ENCODE measurements around the gene SUGP1.
"Not testable (repeated sequence)": the region's sequence is repeated elsewhere in the genome, so short reads cannot be mapped to it uniquely, and the experiment has no call there.

Gene SUGP1, protein sequence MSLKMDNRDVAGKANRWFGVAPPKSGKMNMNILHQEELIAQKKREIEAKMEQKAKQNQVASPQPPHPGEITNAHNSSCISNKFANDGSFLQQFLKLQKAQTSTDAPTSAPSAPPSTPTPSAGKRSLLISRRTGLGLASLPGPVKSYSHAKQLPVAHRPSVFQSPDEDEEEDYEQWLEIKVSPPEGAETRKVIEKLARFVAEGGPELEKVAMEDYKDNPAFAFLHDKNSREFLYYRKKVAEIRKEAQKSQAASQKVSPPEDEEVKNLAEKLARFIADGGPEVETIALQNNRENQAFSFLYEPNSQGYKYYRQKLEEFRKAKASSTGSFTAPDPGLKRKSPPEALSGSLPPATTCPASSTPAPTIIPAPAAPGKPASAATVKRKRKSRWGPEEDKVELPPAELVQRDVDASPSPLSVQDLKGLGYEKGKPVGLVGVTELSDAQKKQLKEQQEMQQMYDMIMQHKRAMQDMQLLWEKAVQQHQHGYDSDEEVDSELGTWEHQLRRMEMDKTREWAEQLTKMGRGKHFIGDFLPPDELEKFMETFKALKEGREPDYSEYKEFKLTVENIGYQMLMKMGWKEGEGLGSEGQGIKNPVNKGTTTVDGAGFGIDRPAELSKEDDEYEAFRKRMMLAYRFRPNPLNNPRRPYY

DNA sequence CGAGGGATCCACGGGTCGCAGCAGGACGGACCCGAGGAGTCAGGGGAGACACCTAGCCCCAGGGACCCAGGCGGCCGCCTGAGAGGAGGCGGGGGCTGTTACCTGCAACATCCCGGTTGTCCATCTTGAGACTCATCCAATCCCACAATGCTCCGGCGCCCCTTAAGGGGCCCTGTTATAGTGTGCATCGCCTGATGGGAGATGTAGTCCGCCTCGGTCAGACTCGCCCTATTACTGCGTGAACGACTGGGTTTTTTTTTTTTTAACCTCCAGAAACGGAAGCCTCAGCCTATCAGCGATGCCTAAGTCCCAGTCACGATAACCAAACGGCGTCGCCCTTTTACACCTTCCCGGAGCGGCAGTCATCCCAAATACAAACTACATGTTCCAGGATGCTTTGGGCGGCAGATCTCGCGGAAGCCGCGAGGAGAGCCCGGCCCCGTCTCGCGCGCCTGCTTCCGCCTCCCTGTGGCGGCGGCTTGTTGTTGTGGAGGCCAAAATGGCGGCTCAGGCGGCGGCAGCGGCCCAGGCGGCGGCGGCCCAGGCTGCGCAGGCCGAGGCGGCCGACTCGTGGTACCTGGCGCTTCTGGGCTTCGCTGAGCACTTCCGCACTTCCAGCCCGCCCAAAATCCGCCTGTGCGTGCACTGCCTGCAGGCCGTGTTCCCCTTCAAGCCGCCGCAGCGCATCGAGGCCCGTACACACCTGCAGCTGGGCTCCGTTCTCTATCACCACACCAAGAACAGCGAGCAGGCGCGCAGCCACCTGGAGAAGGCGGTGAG, at the start of gene SUGP1, which contains the start of gene MAU2:
SUGP1 (minus strand) TSS at position 149 of the 780 bp plus-strand sequence; CDS start at position 136, 13 bp downstream.
MAU2 (plus strand) TSS at position 469 of the 780 bp plus-strand sequence; CDS start at position 500, 31 bp downstream.
- peak; percentile 89 for DNase-seq (ENCODE audit: low read depth)

DNA sequence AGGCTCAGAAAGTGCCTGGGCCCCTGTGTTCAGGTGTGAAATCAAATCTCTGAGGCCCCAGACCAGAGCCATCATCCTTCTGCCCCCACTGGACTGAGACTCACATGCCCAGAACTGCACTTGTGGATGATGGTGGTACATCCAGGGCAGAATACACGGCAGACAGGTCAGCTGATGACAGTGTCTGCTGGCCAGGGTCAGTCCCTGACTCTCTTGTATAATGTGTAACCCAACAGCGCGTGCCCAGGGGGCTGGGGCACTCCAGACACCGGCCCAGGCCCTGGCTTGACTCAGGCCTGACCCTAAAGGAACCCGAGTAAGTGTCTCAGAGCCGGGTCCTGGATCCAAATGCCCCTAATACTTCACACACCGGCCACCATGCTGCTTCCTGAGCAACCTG, 47.8 kb upstream of the SUGP1 start:
- DNase-seq (ENCODE audit: low read depth), result no peak

DNA sequence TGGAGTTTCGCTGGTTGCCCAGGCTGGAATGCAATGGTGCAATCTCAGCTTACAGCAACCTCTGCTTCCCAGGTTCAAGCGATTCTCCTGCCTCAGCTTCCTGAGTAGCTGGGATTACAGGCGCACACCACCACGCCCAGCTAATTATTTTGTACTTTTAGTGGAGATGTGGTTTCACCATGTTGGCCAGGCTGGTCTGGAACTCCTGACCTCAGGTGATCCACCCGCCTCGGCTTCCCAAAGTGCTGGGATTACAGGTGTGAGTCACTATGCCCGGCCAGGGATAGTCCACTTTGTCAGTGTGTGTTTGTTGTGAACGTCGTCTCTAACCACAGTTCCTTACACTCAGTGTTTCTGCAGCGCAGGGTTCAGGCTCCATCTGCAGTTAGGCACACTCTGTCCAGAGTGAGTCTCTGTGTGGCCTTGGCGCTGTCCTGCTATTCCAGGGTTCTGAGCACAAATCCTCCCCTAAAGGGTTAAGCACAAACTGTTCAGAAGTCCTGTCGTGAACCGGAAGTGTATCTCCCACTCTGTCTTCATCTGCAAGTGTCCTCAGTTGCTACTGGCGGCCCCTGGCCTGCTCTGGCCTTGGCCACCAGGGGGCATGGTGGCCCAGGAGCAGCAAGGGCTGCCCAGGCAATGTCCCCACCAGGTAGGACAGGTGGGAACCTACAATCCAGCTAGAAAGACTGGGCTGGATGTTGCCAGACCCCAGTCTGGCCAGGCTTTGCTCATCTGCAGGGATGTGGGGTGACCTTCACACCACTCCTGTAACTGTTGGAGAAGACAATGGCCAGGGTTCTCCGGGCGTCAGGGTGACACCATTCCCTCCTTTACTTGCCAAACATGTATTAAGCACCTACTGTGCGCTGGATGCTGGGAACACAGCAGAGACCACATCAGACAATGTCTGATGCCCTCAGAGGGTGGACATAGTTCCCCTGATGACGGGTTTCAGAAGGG, 46.4 kb upstream of the SUGP1 start:
- peak; percentile 38 for DNase-seq (ENCODE audit: low read depth)

DNA sequence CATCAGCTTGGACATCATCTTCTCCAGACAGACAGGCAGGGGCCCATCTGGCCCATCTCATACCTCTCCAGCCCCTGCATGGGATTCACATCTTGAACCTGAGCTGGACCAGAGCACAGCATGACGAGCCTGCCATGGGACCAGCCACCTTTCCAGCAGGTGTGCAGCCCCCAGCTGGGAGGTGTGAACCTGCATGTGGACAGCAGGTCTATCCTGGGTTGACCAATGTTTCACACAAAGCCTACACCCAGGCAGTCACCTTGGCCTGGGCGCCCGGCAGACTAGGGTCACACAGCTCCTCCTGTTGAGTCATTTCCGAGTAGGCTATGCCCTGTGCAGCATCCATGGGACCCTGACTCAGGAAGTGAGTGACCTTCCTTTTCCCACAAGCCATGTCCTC, 41.8 kb upstream of the SUGP1 start:
- DNase-seq (ENCODE audit: low read depth), result no peak

DNA sequence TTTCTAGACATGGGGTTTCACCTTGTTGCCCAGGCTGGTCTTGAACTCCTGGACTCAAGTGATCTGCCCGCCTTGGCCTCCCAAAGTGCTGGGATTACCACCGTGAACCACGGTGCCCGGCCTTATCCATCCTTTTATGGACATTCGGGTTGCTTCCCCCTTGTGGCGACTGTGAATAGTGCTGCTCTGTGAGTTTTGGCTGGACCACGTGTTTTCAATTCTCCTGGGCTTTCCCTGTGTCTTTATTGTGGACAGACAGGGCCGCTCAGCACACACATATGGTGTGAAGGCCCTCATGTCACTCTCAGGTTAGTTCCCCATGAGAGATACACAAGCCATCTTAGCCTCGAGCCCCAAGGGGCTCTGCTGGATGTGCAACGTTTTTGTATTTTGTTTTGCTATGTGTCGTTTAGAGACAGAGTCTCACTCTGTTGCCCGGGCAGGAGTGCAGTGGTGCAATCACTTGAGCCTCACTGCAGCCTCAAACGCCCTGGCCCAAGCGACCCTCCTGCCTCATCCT, 40.8 kb upstream of the SUGP1 start:
- peak; percentile 42 for DNase-seq (ENCODE audit: low read depth)

DNA sequence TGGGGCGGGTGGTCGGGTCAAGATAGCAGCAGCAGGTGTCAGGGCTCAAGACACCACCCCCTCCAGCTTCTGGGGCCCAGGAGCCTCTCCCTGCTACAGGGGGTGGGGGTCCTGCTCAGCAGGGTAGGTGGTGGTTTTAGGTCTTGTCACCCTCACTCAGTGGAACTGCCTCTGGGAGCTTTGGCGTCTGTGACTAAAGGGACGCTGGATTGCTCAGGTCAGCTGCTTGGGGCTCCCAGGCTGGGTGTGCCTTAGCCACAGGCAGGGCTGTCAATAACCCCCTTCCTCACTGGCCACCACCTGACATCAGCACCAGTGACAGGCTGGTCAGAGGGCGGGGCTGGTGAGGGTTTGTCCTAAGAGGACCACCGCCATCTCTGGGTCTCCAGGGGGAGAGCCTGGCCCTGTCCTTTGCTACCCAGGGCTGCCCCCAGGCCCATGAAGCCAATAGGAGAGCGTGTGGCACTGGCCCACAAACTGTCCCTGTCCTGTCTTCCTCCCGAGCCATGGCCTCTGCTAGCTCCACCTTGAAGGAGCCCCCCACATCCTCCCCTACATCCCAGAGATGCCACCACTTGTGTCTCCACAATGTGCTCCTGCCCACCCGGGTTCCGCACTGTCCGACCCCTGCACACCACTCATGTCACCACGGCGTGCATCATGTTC, 36.7 kb upstream of the SUGP1 start:
- DNase-seq (ENCODE audit: low read depth), result no peak

DNA sequence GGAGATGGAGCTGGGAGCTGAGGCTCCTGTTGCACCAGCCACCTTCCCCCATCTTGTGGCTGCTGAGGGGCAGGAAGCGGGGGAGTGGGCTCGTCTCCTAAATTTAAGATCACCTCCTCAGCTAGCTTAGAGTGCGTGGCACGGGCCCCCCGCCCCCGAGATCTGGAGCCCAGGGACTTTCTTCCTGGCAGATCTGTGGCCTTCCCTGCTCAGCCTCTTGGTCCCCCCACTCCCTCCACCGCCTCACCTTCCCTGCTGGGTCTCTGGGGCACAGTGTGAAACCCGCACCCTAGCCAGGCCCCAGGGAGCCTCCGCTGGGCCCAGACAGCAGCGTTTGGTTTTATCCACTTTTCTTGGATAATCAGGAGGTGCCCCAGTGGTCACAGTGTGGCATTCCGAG, 36.2 kb upstream of the SUGP1 start:
- no peak for DNase-seq (ENCODE audit: low read depth)

DNA sequence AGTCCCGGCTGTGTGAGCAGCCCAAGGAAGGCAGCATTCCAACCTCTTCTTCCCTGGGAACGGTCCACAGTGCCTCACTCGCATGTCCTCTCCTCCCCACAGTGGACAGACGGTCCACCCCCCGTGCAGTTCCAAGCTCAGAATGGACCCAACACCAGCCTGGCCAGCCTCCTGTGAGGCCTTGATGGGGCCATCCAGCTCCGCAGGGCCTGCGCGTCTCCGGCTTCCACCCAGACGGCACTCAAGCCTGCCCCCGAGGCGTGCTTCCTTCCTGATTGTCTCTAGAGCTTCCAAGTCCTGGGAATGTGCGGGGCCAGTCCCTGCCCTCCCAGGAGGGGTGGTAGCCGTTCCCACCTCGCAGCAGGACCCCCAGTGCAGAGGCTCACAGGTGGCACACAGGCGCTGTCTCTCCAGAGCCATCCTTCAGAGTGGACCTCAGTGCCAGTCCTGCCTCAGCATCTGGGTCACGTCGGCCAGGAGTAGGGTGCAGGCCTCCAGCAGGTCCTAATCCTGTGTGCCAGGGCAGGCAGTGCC, 35.4 kb upstream of the SUGP1 start:
- no peak for DNase-seq (ENCODE audit: low read depth)

DNA sequence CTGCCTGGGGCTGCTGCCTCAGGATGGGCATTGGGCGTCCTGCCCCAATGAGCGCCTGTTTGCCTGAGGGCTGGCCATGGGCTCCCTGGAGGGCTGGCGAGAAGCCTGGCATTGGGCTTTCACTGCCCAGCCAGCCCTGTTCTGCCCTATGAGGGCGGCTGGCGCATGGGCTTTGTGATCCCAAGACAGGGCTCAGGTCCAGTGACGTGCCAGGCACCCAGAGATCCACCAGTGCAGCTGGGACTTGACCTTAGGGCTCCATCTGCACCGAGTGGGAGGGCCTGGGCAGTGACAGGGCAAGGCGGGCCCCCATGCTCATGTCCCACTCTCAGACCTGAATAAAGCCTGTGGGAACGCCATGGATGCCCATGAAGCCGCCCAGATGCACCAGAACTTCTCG, 34.6 kb upstream of the SUGP1 start:
- no peak for DNase-seq (ENCODE audit: low read depth)

DNA sequence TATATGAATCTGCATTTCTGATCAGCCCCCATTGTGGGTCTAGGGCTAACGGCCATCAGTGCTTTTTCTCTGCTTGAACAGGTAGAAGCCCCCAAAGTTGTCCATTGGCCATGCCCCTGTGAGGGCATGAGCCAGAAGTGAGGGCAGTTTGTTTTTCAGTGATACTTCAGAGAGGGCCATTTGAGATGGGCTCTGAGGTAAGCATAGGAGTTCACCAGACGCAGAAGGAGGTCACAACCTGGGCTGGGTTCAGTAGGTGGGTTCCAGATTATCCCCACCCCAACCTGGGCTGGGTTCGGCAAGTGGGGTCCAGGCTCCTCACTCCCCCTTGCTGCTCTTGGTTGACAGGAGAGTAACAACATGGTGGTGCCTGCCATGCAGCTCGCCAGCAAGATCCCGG, 33.7 kb upstream of the SUGP1 start:
- DNase-seq (ENCODE audit: low read depth), result no peak

DNA sequence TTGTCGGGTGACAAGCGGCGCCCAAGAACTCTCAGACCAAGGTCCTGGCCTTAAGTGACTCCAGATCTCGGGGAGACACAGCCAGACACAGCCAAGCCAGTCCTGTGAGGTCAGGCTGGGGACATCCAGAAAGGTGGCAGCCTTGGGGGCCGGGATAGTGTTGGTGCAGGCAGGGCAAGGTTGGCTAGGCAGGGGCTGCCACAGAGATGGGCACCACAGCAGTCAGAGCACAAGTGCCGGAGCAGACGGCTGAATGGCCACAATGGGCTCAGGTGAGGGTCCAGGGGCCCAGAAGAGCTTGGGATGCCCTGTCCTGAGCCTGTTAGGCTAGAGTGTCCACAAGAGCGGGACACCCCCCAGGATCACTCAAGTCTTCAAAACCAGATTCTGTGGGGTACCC, 32.5 kb upstream of the SUGP1 start:
- DNase-seq (ENCODE audit: low read depth), result no peak

DNA sequence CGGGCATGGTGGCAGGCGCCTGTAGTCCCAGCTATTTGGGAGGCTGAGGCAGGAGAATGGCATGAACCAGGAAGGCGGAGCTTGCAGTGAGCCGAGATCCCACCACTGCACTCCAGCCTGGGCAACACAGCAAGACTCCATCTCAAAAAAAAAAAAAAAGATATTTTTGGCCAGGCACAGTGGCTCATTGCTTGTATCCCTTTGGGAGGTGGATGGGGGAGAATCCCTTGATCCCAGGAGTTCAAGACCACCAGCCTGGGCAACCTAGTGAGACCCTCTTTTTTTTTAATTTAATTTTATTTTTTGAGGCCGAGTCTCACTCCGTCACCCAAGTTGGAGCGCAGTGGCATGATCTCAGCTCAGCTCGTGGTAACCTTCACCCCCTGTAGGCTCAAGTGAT, 30.4 kb upstream of the SUGP1 start:
- DNase-seq (ENCODE audit: low read depth), result not testable (repeated sequence)

DNA sequence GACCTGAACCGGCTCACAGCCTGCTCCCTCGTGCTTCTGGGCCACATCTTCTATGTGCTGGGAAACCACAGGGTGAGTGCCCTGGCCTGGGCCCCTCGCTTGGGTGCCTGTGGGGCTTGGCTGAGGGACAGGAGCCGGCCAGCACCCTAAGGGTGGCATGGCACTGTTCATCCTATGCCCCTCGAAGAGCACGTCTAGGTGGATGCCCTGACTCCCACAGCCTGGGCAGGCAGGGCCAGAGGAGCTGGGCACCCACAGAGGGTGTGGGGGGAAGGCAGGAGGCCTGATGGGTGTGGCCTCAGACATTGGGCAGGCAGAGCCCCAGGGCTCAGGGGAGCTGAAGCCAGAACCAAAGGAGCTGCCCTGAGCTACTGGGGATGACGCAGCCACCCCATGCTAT, 29.1 kb upstream of the SUGP1 start:
- DNase-seq (ENCODE audit: low read depth), result no peak

DNA sequence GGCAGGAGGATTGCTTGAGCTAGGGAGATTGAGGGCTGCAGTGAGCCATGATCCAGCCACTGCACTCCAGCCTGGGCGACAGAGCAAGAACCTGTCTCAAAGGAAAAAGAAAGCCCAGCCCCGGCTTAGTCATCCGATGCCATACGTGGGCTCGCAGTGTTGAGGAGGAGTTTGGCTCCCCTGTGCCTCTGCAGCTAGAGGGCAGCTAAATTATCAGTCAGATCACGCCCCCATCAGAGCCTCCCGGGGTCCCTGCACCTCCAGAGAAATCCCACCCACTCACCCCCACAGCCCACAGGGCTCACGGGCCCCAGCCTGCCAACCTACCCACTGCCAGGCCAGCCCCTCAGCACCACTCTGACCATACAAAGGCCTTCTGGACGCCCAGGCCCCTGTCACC, 28.0 kb upstream of the SUGP1 start:
- no peak for DNase-seq (ENCODE audit: low read depth)

DNA sequence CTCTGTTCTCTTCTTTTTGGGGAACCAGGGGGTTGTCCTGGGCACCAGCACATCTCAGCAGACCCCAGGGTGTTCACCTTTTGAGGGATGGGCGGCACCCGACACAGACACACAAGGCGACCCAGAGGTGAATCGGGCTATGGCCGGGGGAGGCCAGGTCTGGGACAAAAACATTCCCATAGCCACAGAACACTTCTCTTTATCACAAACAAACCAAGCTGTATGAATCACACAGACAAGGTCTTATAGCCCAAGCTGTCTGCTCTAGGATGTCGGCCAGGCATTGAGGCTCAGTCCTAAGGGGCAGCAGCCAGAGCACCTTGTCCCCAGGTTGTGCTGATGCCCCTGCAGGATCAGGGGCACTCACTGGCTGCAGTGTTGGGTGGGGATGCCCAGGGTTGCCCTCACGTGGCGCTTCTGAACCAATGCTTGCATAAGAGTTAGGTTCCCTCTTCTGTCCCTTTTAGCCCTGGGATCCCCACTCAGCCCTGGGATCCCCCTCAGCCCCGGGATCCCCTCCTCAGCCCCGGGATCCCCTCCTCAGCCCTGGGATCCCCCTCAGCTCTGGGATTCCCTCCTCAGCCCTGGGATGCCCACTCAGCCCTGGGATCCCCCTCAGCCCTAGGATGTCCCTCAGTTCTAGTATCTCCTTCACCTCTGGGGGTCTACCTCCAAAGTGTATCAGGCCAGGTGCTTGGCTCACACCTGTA, 27.2 kb upstream of the SUGP1 start:
- DNase-seq (ENCODE audit: low read depth), result no peak

DNA sequence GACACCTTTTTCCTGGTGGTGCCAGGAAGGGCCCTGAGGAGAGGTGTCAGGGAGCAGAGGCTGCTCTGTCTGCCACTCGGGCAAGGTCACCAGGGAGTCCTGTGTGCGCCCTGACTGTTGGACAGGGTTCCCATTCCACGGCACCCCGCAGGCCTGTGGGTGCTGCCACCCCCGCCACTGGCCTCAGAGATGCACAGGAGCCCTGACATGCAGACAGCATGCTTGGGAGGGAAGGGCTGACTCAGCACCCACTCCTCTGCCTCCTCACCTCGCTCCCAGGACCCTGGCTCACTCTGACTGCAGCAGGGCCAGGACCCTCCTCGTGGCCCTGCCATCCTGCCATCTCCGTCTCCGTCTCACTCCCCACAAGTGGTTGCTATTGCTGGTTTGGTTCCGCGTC, 25.7 kb upstream of the SUGP1 start:
- DNase-seq (ENCODE audit: low read depth), result no peak

DNA sequence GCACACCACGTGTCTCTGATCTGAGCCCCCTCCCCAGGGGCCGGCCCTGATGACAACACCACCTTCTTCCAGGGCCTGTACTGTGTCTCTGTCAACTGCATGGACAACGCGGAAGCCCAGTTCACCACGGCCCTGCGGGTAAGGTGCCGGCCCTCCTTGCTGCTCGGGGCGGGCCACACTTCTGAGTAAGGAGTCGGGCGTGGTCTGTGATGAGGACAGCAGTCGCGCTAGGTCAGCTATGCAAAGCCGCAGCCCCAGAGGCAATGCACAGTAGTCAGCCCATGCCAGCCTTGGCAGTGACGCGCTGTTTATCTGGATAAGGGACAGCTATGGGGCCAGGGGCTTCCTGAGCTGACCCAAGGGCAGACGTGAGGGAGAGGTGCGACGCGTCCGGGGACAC, 24.9 kb upstream of the SUGP1 start:
- no peak for DNase-seq (ENCODE audit: low read depth)

DNA sequence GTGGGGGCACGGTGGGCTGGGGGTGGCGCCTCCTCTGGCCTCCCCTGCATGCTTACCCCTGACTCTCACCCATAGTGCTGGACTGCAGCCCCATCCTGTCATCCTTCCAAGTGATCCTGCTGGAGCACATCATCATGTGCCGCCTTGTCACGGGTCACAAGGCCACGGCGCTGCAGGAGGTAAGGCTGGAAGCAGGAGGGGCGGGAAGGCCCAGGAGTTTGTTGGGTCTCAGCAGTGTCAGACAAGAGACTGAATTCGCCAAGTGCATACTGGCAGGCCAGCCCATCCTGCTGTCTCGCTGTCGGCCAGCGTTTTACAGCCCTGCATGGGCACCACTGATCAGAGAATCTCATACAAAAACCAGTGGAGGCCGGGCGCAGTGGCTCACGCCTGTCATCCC, 23.5 kb upstream of the SUGP1 start:
- no peak for DNase-seq (ENCODE audit: low read depth)

DNA sequence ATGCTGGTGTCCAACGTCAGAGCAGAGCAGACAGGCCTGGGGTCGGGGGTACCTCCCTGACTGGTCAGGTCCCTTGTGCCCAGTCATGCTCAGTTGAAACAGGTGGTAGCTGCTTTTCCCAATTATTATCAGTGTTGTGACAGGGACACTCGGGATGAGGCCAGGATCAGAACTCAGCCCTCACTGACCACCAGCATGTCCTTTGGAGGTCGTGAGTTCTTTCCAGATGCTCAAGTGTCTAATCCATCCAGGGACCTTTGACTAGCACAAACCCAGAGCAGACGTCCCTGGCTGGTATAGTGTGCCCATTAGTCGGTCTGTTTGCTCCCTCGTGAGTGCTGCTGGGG, 22.7 kb upstream of the SUGP1 start:
- no peak for DNase-seq (ENCODE audit: low read depth)

Measured in T-helper 22 cell (primary cell).